ENCODE results near the gene NTHL1. TPM values are rescaled to one million over a fixed set of nuclear protein-coding genes. Genes with fewer than 3 reads are reported as not detected.

NTHL1 gene
- total and polyA plus RNA-seq, 9 of the 15 experiments (the other 6 are each of a cell fraction or from before 2014, with no cell fraction given) = 1.1 to 58.8 (median 17.6) TPM

DNA sequence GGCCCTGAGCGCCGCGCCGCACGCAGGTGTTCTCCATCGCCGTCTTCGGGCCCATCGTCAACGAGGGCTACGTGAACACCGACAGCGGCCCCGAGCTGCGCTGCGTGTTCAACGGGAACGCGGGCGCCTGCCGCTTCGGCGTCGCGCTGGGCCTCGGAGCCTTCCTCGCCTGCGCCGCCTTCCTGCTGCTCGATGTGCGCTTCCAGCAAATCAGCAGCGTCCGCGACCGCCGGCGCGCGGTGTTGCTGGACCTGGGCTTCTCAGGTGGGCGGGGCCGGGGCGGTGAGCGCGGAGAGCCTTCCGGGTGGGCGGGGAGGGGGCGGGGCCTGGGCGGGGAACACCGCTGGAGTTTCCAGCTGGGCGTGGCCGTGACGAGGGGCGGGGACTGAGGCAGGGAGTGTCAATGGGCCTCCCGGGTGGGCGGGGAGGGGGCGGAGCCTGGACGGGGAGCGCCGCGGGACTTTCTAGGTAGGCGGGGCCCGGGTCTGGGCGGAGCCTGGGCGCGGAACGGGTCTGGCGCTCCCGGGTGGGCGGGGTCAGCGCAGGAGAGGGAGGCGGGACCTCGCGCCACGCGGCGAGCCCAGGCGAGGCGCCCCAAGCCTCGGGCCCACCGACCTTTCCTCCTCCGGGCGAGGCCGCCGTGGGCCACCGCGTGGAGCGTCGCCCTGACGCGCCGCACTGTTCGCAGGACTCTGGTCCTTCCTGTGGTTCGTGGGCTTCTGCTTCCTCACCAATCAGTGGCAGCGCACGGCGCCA is 55.5 kb downstream of the NTHL1 start (continued):
- peak in 1 of 2 experiments; percentile 75; a peak in 1 of 4 replicates for TF ChIP-seq UBTF (IDR thresholded peaks at IDR 0.05; ENCODE audit: borderline replicate concordance in 1 of 2, low read depth in 2 of 2, low read length in 2 of 2)
- TF ChIP-seq ARNT (IDR thresholded peaks at IDR 0.05) = no peak
- TF ChIP-seq ZBTB11 (CRISPR knock-in tag; IDR thresholded peaks at IDR 0.05) = no peak
- no peak for TF ChIP-seq ZBTB1 (CRISPR knock-in tag; IDR thresholded peaks at IDR 0.05; ENCODE audit: borderline replicate concordance, low read depth)
- no peak for TF ChIP-seq ZNF57 (CRISPR knock-in tag; IDR thresholded peaks at IDR 0.05)
- 0 out of 2 replicates have a peak, but pooled peaks have one; percentile 41 for TF ChIP-seq E2F4 (CRISPR knock-in tag; IDR thresholded peaks at IDR 0.05; ENCODE audit: low read depth)
- peak; percentile 82 for TF ChIP-seq ZNF511 (CRISPR knock-in tag; IDR thresholded peaks at IDR 0.05)
- TF ChIP-seq ARID2 (IDR thresholded peaks at IDR 0.05) = no peak
- TF ChIP-seq DIDO1 (tag; IDR thresholded peaks at IDR 0.05; ENCODE audit: low read depth) = no peak
- TF ChIP-seq PRMT5 (CRISPR knock-in tag; IDR thresholded peaks at IDR 0.05) = no peak
- no peak for TF ChIP-seq GTF2F1 (IDR thresholded peaks at IDR 0.05; ENCODE audit: low read depth, low read length)
- TF ChIP-seq LARP7 (IDR thresholded peaks at IDR 0.05) = no peak
- no peak for TF ChIP-seq ZFPM2 (CRISPR knock-in tag; IDR thresholded peaks at IDR 0.05)
- TF ChIP-seq ZNF444 (CRISPR knock-in tag; IDR thresholded peaks at IDR 0.05) = no peak
- no peak for TF ChIP-seq TEAD4 (IDR thresholded peaks at IDR 0.05; ENCODE audit: low read length)
- TF ChIP-seq TEAD4 (CRISPR knock-in tag; IDR thresholded peaks at IDR 0.05; ENCODE audit: borderline replicate concordance) = no peak
- TF ChIP-seq ZNF232 (CRISPR knock-in tag; IDR thresholded peaks at IDR 0.05) = no peak
- no peak for TF ChIP-seq ZNF311 (CRISPR knock-in tag; IDR thresholded peaks at IDR 0.05)
- TF ChIP-seq, protein P1, sequence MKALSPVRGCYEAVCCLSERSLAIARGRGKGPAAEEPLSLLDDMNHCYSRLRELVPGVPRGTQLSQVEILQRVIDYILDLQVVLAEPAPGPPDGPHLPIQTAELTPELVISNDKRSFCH (CRISPR knock-in tag; IDR thresholded peaks at IDR 0.05) = no peak
- TF ChIP-seq, protein P1 (tag; IDR thresholded peaks at IDR 0.05) = 0 out of 2 replicates have a peak, but pooled peaks have one; percentile 29
- no peak for TF ChIP-seq ZNF133 (CRISPR knock-in tag; IDR thresholded peaks at IDR 0.05)

All from K562 (cell line).